H1 (cell line): ENCODE measurements around the gene CDV3.

Experiments used
- HDAC6 ChIP-seq: IDR thresholded peaks from one replicate; pipeline ENCODE4 v1.7.1; 2012; ENCODE audit warnings: low read depth, mild to moderate bottlenecking, inconsistent platforms, low read length, moderate library complexity
- RAD21 ChIP-seq, 2 experiments: IDR thresholded peaks in 1 of 2; conservative IDR thresholded peaks in 1 of 2; 2 replicates each; pipeline ENCODE4 v1.6.1; 2011; ENCODE audit warnings: low read depth in 2 of 2, low read length in 2 of 2, improper control_type of control experiment in 1 of 2, inconsistent platforms in 1 of 2, mild to moderate bottlenecking in 1 of 2, moderate library complexity in 1 of 2
- TBP ChIP-seq: IDR thresholded peaks from 2 replicates; pipeline ENCODE4 v1.6.1; 2011; ENCODE audit warnings: low read depth, low read length, improper control_type of control experiment
- TF ChIP-seq, protein P1 (sequence below), 3 experiments: IDR thresholded peaks; 1 replicate in 2 of 3; 2 replicates in 1 of 3; pipeline versions ENCODE4 v1.5.1 to v1.6.1; 2011; ENCODE audit warnings: low read length in 3 of 3, mild to moderate bottlenecking in 3 of 3, inconsistent platforms in 2 of 3, low read depth in 1 of 3, moderate library complexity in 1 of 3; ENCODE audit not compliant: insufficient read depth in 1 of 3; ENCODE audit errors: control extremely low read depth in 1 of 3
- TF ChIP-seq, protein P2 (sequence below): IDR thresholded peaks from 2 replicates; pipeline ENCODE4 v1.6.1; 2011; ENCODE audit warnings: low read length, improper control_type of control experiment

DNA sequence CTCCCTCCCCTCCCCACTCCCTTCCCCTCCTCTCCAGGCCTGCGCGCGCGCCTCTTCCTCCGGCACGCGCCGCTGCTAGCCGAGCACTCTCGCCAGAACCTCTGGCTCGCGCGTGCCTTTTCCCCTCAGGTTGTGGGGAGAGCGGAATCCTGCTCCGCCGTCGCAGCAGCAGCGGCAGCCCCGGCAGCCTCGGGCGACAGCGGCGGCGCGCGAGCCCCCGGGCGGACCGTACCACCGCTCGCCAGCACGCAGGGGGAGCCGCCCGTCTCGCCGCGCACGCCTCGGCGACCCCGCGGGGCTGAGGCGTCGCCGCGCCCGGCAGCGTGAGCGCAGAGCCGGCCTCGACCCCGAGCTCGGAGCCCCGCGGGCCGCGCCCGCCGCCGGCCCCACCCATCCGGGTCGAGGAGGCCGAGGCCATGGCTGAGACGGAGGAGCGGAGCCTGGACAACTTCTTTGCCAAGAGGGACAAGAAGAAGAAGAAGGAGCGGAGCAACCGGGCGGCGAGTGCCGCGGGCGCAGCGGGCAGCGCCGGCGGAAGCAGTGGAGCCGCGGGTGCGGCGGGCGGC is at the start of gene CDV3:
- TF ChIP-seq RAD21 (IDR thresholded peaks at IDR 0.05 in 1 of 2, conservative IDR thresholded peaks at IDR 0.05 in 1 of 2; ENCODE audit: low read depth in 2 of 2, low read length in 2 of 2) (no peak), HDAC6 (no peak), TBP (no peak; the same call in 1 of the 2 replicates)
- TF ChIP-seq, protein P1, sequence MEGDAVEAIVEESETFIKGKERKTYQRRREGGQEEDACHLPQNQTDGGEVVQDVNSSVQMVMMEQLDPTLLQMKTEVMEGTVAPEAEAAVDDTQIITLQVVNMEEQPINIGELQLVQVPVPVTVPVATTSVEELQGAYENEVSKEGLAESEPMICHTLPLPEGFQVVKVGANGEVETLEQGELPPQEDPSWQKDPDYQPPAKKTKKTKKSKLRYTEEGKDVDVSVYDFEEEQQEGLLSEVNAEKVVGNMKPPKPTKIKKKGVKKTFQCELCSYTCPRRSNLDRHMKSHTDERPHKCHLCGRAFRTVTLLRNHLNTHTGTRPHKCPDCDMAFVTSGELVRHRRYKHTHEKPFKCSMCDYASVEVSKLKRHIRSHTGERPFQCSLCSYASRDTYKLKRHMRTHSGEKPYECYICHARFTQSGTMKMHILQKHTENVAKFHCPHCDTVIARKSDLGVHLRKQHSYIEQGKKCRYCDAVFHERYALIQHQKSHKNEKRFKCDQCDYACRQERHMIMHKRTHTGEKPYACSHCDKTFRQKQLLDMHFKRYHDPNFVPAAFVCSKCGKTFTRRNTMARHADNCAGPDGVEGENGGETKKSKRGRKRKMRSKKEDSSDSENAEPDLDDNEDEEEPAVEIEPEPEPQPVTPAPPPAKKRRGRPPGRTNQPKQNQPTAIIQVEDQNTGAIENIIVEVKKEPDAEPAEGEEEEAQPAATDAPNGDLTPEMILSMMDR (IDR thresholded peaks at IDR 0.05; ENCODE audit: control extremely low read depth in 1 of 3, insufficient read depth in 1 of 3, low read depth in 1 of 3, low read length in 3 of 3), result no peak
- TF ChIP-seq, protein P2, sequence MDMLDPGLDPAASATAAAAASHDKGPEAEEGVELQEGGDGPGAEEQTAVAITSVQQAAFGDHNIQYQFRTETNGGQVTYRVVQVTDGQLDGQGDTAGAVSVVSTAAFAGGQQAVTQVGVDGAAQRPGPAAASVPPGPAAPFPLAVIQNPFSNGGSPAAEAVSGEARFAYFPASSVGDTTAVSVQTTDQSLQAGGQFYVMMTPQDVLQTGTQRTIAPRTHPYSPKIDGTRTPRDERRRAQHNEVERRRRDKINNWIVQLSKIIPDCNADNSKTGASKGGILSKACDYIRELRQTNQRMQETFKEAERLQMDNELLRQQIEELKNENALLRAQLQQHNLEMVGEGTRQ, result no peak
